DOHH2 (cell line): ENCODE data around the gene SHROOM3.

Source experiments
- H3F3A ChIP-seq: fragments of 200-600 bp; sonication (generic), shearing (Covaris generic); 2 replicates; pipeline ENCODE4 v1.6.0; 2016; ENCODE audit warnings: antibody characterized with exemption, mild to moderate bottlenecking; ENCODE audit not compliant: control insufficient read depth, insufficient read depth
- H3K27ac ChIP-seq: fragments of 200-600 bp; sonication (generic); 2 replicates; pipeline ENCODE4 v1.5.1; 2014; ENCODE audit warnings: low read depth, mild to moderate bottlenecking, low read length, moderate library complexity
- H3K27me3 ChIP-seq: fragments of 200-600 bp; sonication (generic); 2 replicates; pipeline ENCODE4 v1.6.1; 2014; ENCODE audit warnings: mild to moderate bottlenecking, low read length, mixed read lengths; ENCODE audit not compliant: control insufficient read depth
- H3K36me3 ChIP-seq: fragments of 200-600 bp; sonication (generic); 2 replicates; pipeline ENCODE4 v1.6.1; 2014; ENCODE audit warnings: mild to moderate bottlenecking, low read length, moderate library complexity, mixed read lengths; ENCODE audit not compliant: control insufficient read depth
- H3K4me1 ChIP-seq: fragments of 200-600 bp; sonication (generic); 2 replicates; pipeline ENCODE4 v1.6.1; 2014; ENCODE audit warnings: mild to moderate bottlenecking, low read length, mixed read lengths; ENCODE audit not compliant: control insufficient read depth
- H3K4me2 ChIP-seq: fragments of 200-600 bp; sonication (generic); 2 replicates; pipeline ENCODE4 v1.6.0; 2014; ENCODE audit warnings: mild to moderate bottlenecking, low read length, moderate library complexity
- H3K4me3 ChIP-seq: fragments of 200-600 bp; sonication (generic); 2 replicates; pipeline ENCODE4 v1.5.1; 2014; ENCODE audit warnings: mild to moderate bottlenecking, low read length, mixed read lengths
- H3K79me2 ChIP-seq: fragments of 200-600 bp; sonication (generic); 2 replicates; pipeline ENCODE4 v1.6.1; 2014; ENCODE audit warnings: mild to moderate bottlenecking, low read length, mixed read lengths; ENCODE audit not compliant: control insufficient read depth
- H3K9me2 ChIP-seq: fragments of 200-600 bp; sonication (generic); replicated peaks from 2 replicates; pipeline ENCODE4 v1.6.1; 2014; ENCODE audit warnings: mild to moderate bottlenecking, low read length, mixed read lengths; ENCODE audit not compliant: control insufficient read depth
- H3K9me3 ChIP-seq: fragments of 200-600 bp; sonication (generic); 2 replicates; pipeline ENCODE4 v1.6.1; 2014; ENCODE audit warnings: antibody characterized with exemption, low read length, mixed read lengths; ENCODE audit not compliant: control insufficient read depth, insufficient read depth
- H4K20me1 ChIP-seq: fragments of 200-600 bp; sonication (generic); 2 replicates; pipeline ENCODE4 v1.6.0; 2014; ENCODE audit warnings: low read depth, mild to moderate bottlenecking, antibody characterized with exemption, low read length, moderate library complexity; ENCODE audit not compliant: control insufficient read depth, insufficient read depth
- EZH2phosphoT487 ChIP-seq: fragments of 200-600 bp; sonication (generic); IDR thresholded peaks from 2 replicates; pipeline ENCODE4 v1.6.1; 2017; ENCODE audit warnings: borderline replicate concordance, mild to moderate bottlenecking, antibody characterized with exemption, low read length, moderate library complexity, mixed read lengths
- TF ChIP-seq, protein P1 (sequence below): fragments of 200-600 bp; sonication (generic); IDR thresholded peaks from one replicate; pipeline ENCODE4 v1.5.1; 2014; ENCODE audit warnings: antibody characterized with exemption, mild to moderate bottlenecking, low read depth, low read length; ENCODE audit not compliant: poor library complexity, severe bottlenecking

Gene SHROOM3

DNA sequence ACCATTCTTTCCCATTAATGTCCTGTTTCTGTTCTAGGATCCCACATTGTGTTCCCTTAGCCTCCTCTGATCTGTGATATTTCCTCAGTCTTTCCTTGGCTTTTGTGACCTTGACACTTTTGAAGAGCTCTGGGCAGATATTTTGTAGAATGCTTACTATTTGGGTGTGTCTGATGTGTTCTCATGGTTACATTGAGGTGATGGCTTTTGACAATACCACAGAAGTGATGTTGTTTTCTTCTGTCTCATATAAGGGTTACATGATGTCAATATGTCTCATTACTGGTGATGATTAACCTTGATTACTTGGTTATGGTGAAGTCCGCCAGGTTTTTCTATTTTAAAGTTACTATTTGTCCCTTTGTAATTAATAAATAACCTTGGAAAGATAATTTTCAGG, 279.2 kb downstream of the SHROOM3 start:
- TF ChIP-seq EZH2phosphoT487, result no peak
- TF ChIP-seq, protein P1, sequence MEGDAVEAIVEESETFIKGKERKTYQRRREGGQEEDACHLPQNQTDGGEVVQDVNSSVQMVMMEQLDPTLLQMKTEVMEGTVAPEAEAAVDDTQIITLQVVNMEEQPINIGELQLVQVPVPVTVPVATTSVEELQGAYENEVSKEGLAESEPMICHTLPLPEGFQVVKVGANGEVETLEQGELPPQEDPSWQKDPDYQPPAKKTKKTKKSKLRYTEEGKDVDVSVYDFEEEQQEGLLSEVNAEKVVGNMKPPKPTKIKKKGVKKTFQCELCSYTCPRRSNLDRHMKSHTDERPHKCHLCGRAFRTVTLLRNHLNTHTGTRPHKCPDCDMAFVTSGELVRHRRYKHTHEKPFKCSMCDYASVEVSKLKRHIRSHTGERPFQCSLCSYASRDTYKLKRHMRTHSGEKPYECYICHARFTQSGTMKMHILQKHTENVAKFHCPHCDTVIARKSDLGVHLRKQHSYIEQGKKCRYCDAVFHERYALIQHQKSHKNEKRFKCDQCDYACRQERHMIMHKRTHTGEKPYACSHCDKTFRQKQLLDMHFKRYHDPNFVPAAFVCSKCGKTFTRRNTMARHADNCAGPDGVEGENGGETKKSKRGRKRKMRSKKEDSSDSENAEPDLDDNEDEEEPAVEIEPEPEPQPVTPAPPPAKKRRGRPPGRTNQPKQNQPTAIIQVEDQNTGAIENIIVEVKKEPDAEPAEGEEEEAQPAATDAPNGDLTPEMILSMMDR, result no peak
- Histone ChIP-seq H3K4me3 (no peak overlapping the region), H3K27me3 (peaks cover 3% of the 10 kb centered on the region; the same call in 1 of the 2 replicates), H3F3A (no peaks in the 10 kb centered on the region), H4K20me1 (no peaks in the 10 kb centered on the region), H3K36me3 (no peaks in the 10 kb centered on the region), H3K27ac (no peak overlapping the region), H3K79me2 (no peaks in the 10 kb centered on the region), H3K4me1 (no peaks in the 10 kb centered on the region), H3K9me3 (no peaks in the 10 kb centered on the region), H3K4me2 (no peak overlapping the region), H3K9me2 (no peaks in the 10 kb centered on the region)

DNA sequence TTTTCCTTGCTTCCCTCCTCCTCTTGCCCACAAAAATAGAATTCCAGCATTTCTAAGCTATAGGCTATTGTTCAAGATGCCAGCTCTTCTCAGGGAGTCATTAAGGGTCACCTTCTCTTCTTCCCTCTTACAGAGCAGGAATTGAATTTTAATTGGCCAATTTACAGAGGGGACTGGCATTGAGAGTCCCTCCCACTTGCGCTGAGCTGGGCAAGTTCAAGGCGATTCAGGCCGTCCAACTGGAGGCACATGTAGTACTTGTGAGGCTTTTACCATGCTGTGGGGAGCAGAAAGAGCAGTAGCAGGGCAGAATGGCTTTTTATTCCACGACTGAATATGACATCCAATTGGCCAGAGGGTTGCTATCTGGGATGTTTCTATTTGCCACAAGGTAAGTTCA, 281.0 kb downstream of the SHROOM3 start:
- H3K27me3 ChIP-seq, result peaks cover 3% of the 10 kb centered on the region; the same call in 1 of the 2 replicates
- no peak overlapping the region for H3K4me2 ChIP-seq
- no peaks in the 10 kb centered on the region for H4K20me1 ChIP-seq
- no peak overlapping the region for H3K4me3 ChIP-seq
- H3K36me3 ChIP-seq, result no peaks in the 10 kb centered on the region
- no peaks in the 10 kb centered on the region for H3K4me1 ChIP-seq
- H3K9me3 ChIP-seq, result no peaks in the 10 kb centered on the region
- no peaks in the 10 kb centered on the region for H3K79me2 ChIP-seq
- no peak overlapping the region for H3K27ac ChIP-seq
- TF ChIP-seq, protein P1, result no peak
- TF ChIP-seq EZH2phosphoT487, result no peak
- H3K9me2 ChIP-seq, result no peaks in the 10 kb centered on the region
- no peaks in the 10 kb centered on the region for H3F3A ChIP-seq

DNA sequence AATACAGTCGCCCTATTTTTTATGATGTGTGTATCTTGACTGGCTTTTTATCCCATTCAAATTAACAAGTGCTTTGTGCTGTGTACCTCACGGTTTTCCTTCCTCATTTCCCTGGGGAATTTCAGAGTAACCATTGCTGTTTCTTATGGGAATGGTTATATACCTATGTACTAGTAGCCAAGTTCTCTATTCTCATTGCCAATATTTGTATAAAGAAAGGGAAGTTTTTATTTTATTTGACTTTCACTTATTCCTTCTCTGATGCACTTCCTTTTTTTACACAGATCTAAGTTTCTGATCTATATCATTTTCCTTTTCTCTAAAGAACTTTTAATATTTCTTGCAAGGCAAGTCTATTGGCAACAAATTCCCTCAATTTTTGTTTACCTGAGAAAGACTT, 281.6 kb downstream of the SHROOM3 start:
- TF ChIP-seq EZH2phosphoT487, result no peak
- TF ChIP-seq, protein P1, result no peak
- Histone ChIP-seq H3K9me2 (no peaks in the 10 kb centered on the region), H3K36me3 (no peaks in the 10 kb centered on the region), H3K79me2 (no peaks in the 10 kb centered on the region), H3K27ac (no peak overlapping the region), H3K27me3 (peaks cover 3% of the 10 kb centered on the region; the same call in 1 of the 2 replicates), H3K4me3 (no peak overlapping the region), H4K20me1 (no peaks in the 10 kb centered on the region), H3K4me2 (no peak overlapping the region), H3K4me1 (no peaks in the 10 kb centered on the region), H3K9me3 (no peaks in the 10 kb centered on the region), H3F3A (no peaks in the 10 kb centered on the region)

DNA sequence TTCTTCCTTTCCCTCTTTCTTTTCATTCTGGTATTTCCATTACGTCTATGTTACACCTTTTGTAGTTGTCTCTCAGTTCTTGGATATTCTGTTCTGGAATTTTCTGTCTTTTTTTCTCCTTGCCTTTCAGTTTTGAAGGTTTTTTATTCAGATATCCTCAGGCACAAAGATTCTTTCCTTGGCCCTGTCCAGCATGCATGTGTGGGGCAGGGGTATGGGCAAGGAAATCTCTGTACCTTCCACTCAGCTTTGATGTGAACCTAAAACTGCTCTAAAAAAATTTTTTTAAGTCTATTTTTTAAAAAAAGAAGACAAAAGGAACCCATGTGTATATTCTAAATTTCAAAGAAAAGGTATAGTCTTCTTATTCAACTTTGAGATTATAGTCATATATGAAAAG, 282.4 kb downstream of the SHROOM3 start:
- Histone ChIP-seq H3K4me2 (no peak overlapping the region), H3K36me3 (no peaks in the 10 kb centered on the region), H3K9me2 (no peaks in the 10 kb centered on the region), H3K27me3 (peaks cover 3% of the 10 kb centered on the region; the same call in 1 of the 2 replicates), H3K4me1 (no peaks in the 10 kb centered on the region), H3K4me3 (no peak overlapping the region), H3K79me2 (no peaks in the 10 kb centered on the region), H4K20me1 (no peaks in the 10 kb centered on the region), H3K9me3 (no peaks in the 10 kb centered on the region), H3F3A (no peaks in the 10 kb centered on the region), H3K27ac (no peak overlapping the region)
- no peak for TF ChIP-seq EZH2phosphoT487
- TF ChIP-seq, protein P1, result no peak
